Suprapubic skin (tissue), 4 donors: ENCODE data around the gene PIK3AP1. TPM values are rescaled to one million over a fixed set of nuclear protein-coding genes. Genes with fewer than 3 reads are reported as not detected.

ENCODE experiments used
- DNase-seq, 2 donors: peaks; one replicate each; pipeline ENCODE4 v3.0.0-alpha.2; 2019; ENCODE audit warnings: low spot score in 2 of 2
- H3K27ac ChIP-seq: fragments of 200-600 bp; sonication (generic); one replicate; pipeline ENCODE4 v1.5.1; 2019
- H3K27me3 ChIP-seq: fragments of 200-600 bp; sonication (generic); one replicate; pipeline ENCODE4 v1.5.1; 2019
- H3K36me3 ChIP-seq: fragments of 200-600 bp; sonication (generic); one replicate; pipeline ENCODE4 v1.5.1; 2019
- H3K4me1 ChIP-seq: fragments of 200-600 bp; sonication (generic); one replicate; pipeline ENCODE4 v1.5.1; 2019
- H3K4me3 ChIP-seq: fragments of 200-600 bp; sonication (generic); one replicate; pipeline ENCODE4 v1.5.1; 2019; ENCODE audit warnings: mild to moderate bottlenecking
- H3K9me3 ChIP-seq: fragments of 200-600 bp; sonication (generic); one replicate; pipeline ENCODE4 v1.5.1; 2019
- EP300 ChIP-seq: sonication (generic); formaldehyde crosslinking; IDR thresholded peaks from one replicate; pipeline ENCODE4 v1.6.1; 2017; ENCODE audit warnings: antibody characterized with exemption
- POLR2A ChIP-seq, 2 donors: fragments of 450-650 bp; IDR thresholded peaks; one replicate each; pipeline ENCODE4 v1.6.1; 2017; ENCODE audit warnings: antibody characterized with exemption in 2 of 2, mild to moderate bottlenecking in 2 of 2, moderate library complexity in 2 of 2
- POLR2AphosphoS5 ChIP-seq, 3 donors: sonication (generic); formaldehyde crosslinking; IDR thresholded peaks; one replicate each; pipeline ENCODE4 v1.6.1; 2017; ENCODE audit warnings: antibody characterized with exemption in 3 of 3
- WGBS: methylation state at CpG from one replicate; pipeline ENCODE4 v1.1.5; 2018; 5-methylcytosine and 5-hydroxymethylcytosine counted together
- total RNA-seq, 4 donors: library from RNA; depleted of rRNA; stranded (reverse); fragments of >200 nt; gene quantifications; one replicate each; pipeline ENCODE4 v1.1.0, GENCODE V29; 2016
- TF ChIP-seq, protein P1 (sequence below), 2 donors: fragments of 200-600 bp in 1 of 2; fragments of 450-650 bp in 1 of 2; sonication (generic) in 1 of 2; IDR thresholded peaks; one replicate each; pipeline ENCODE4 v1.5.1; 2016 to 2019; ENCODE audit warnings: antibody characterized with exemption in 2 of 2, mild to moderate bottlenecking in 1 of 2, moderate library complexity in 1 of 2

The PIK3AP1 gene
- total RNA-seq, 4 donors from 2014 or later = 2.2 to 5.6 (median 4.0) TPM

DNA sequence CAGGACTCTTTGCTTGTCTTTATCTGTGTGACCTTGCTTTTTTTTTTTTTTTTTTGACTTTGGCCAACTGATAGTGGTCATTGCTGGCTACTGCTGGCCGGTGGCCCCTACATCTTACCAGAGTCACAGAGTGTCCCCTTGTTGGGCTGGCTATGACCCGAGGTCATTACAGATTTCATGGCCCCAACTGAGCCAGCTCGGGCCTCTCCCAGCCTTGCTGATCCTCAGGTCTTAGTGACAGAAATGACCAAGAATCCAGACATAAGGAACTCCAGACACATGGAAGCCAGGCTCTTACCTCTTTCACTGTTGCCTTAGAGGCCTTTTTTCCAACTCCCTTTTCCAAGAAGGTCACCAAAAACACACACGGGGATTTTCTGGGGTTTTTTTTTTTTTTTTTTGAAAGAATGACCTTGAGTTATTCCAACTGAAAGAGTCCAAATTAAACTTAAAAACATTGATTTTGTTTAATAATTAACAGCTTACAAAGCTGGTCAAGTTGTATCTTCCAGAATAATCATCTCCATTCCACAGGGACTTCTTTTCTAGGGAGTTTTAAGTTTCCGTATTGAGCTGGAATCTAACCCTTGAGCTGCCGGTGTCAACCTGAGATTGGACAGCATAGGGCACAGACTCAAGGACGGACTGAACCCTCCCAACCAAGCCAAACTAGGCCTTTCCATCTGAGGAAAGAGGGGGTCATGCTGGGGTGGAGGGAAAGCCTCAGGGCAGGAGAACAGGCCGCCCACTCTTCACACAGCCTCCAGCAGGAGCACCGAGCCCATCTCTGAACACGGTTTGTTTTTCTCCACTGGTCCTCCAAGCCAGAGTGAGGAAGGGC, 43.8 kb downstream of the PIK3AP1 start:
- no peak for DNase-seq
- H3K27ac ChIP-seq = no peak overlapping the region
- H3K36me3 ChIP-seq = no peaks in the 10 kb centered on the region
- TF ChIP-seq, protein P1, sequence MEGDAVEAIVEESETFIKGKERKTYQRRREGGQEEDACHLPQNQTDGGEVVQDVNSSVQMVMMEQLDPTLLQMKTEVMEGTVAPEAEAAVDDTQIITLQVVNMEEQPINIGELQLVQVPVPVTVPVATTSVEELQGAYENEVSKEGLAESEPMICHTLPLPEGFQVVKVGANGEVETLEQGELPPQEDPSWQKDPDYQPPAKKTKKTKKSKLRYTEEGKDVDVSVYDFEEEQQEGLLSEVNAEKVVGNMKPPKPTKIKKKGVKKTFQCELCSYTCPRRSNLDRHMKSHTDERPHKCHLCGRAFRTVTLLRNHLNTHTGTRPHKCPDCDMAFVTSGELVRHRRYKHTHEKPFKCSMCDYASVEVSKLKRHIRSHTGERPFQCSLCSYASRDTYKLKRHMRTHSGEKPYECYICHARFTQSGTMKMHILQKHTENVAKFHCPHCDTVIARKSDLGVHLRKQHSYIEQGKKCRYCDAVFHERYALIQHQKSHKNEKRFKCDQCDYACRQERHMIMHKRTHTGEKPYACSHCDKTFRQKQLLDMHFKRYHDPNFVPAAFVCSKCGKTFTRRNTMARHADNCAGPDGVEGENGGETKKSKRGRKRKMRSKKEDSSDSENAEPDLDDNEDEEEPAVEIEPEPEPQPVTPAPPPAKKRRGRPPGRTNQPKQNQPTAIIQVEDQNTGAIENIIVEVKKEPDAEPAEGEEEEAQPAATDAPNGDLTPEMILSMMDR (IDR thresholded peaks at IDR 0.05) = no peak
- TF ChIP-seq POLR2A (IDR thresholded peaks at IDR 0.05) (no peak), POLR2AphosphoS5 (IDR thresholded peaks at IDR 0.05) (no peak), EP300 (no peak)
- H3K9me3 ChIP-seq = no peaks in the 10 kb centered on the region
- H3K27me3 ChIP-seq = no peaks in the 10 kb centered on the region
- 88% methylated on average over 10 of the region's 10 CpGs for WGBS
- H3K4me1 ChIP-seq = peaks cover 3% of the 10 kb centered on the region
- no peak overlapping the region for H3K4me3 ChIP-seq

DNA sequence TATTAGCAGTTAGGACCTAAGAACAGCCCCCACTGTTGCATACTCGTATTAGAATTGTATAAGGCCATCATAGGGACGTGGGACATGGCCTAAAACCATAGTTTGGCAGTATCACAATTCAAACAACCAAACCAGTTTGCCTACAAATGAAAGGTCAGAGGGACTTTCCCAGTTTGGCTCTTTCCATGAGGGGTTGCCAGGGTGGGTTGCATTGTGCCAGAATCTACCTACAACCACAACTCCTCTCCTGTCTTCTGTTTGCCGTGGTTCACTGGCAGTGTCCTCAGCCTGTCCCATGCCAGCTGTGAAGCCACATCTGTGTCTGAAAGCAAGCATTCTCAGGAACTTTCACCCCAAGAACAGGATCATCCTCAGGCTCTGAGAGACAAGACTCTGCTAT, 44.5 kb downstream of the PIK3AP1 start:
- H3K27me3 ChIP-seq = no peaks in the 10 kb centered on the region
- no peak overlapping the region for H3K4me3 ChIP-seq
- no peak for TF ChIP-seq POLR2AphosphoS5 (IDR thresholded peaks at IDR 0.05)
- TF ChIP-seq EP300 = no peak
- TF ChIP-seq POLR2A (IDR thresholded peaks at IDR 0.05) = no peak
- TF ChIP-seq, protein P1 (IDR thresholded peaks at IDR 0.05) = no peak
- no peaks in the 10 kb centered on the region for H3K36me3 ChIP-seq
- H3K27ac ChIP-seq = no peak overlapping the region
- no peaks in the 10 kb centered on the region for H3K9me3 ChIP-seq
- 72% methylated on average over 3 of the region's 3 CpGs for WGBS
- H3K4me1 ChIP-seq = peaks cover 3% of the 10 kb centered on the region
- DNase-seq = no peak

DNA sequence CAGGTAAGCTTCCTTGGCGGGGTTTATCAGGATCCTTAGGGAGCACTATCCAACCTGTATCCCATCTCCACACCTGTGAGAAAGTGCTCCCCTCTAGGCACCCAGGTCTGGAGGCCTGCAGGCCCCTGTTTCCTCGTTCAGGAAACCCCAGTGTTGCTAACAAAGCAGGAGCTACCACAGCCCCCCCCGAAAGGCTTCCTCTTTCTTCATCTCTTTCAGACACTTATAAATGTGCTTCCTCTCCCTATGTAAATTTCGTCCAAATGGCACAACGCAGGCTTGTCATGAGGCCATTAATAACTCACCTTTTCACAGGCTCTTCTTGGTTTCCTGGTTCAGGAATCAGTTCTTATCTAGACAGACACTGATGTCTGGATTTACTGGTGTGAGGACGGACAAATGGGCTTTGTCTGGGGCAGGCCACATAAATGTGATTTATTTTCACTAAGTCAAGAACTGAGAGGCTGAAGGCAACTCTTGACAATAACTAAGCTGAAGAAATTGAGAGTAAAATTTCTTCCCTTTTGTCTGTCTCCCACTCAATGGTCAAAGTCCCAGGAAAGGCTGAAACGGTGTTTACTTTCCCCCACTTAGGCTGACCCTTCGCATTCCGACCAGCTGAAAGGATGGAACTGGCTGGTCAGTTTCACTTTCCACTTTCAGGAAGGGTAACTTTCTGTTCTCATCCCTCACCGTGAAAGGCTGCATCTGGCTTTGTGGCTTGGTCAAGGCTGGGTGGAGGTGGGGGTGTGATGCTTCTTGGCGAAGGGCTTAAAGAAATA, 46.8 kb downstream of the PIK3AP1 start:
- H3K4me3 ChIP-seq = no peak overlapping the region
- H3K9me3 ChIP-seq = no peaks in the 10 kb centered on the region
- H3K4me1 ChIP-seq = peaks cover 3% of the 10 kb centered on the region
- H3K27ac ChIP-seq = peak overlapping the region; percentile 1
- WGBS = 57% methylated on average over 11 of the region's 11 CpGs
- TF ChIP-seq, protein P1 (IDR thresholded peaks at IDR 0.05) = no peak
- H3K27me3 ChIP-seq = no peaks in the 10 kb centered on the region
- no peak for DNase-seq
- no peaks in the 10 kb centered on the region for H3K36me3 ChIP-seq

DNA sequence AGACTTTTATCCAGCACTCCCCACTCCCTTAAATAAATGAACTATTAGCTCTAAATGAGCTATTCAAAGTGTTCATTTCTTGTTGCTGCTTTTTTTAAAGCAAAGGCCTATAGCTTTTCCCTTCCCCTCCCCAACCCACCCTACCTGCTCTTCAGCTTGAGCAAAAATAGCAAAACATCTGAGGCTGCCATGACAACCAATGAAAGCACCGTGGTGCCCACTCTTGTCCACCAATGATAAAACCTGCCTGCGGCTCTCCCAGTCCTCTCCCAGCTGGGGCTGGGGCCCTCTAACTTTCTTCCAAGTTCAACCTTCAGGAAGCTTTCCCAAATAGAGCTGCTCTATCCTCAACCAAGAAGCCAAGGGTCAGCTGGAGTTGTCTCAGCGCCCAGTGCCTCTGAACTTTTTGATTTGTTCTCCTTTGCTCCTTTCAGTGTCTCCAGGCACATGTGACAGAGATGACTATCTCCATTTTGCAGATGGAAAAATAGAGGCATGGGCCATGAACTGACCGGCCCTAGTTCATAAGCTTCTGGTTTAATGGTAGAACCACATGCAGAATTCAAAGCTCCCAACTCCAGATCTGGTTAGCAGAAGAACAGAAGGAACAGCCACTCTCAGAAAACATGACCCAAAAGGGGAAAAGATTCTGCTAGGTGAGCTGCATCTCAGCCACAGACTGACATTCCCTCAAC, 47.7 kb downstream of the PIK3AP1 start:
- DNase-seq = no peak
- peaks cover 3% of the 10 kb centered on the region for H3K4me1 ChIP-seq
- H3K36me3 ChIP-seq = no peaks in the 10 kb centered on the region
- H3K27me3 ChIP-seq = no peaks in the 10 kb centered on the region
- no peak overlapping the region for H3K4me3 ChIP-seq
- H3K27ac ChIP-seq = peak overlapping the region; percentile 1
- 81% methylated on average over 4 of the region's 4 CpGs for WGBS
- no peaks in the 10 kb centered on the region for H3K9me3 ChIP-seq
- TF ChIP-seq EP300 = no peak
- TF ChIP-seq POLR2AphosphoS5 (IDR thresholded peaks at IDR 0.05) = no peak
- TF ChIP-seq, protein P1 (IDR thresholded peaks at IDR 0.05) = no peak
- no peak for TF ChIP-seq POLR2A (IDR thresholded peaks at IDR 0.05)
